Measurements from ENCODE around the gene AUTS2.

AUTS2 gene

DNA sequence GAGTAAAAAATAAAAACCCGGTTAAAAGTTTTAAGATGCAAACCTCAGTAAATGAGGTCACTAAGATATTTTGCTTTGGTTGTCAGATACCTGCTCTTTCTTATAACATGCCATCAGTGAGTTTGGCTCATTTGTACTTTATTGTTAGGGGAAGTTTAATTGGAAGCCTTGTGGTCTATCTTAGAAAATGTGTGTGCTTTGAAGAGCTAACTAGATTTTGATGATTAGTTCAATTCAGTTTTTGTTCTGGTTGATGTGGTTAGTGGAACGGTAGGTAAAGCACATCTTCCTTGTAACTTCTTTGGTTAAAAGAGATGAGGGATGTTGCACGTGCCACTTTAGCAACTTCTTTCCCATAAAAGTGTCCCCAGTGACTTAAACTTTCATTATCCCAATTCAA, 1180.3 kb downstream of the AUTS2 start:
- no peak for DNase-seq

GRCh38 chr7:70779321-70779720, 1181.0 kb downstream of the AUTS2 start:
- no peak for DNase-seq

- no peak for DNase-seq
Measured at GRCh38 chr7:70781922-70782311, 1183.6 kb downstream of the AUTS2 start.

GRCh38 chr7:70782796-70783195, 1184.5 kb downstream of the AUTS2 start:
- peak in 23 of 58 donors; percentile 4 to 68 (median 36) for DNase-seq

DNA sequence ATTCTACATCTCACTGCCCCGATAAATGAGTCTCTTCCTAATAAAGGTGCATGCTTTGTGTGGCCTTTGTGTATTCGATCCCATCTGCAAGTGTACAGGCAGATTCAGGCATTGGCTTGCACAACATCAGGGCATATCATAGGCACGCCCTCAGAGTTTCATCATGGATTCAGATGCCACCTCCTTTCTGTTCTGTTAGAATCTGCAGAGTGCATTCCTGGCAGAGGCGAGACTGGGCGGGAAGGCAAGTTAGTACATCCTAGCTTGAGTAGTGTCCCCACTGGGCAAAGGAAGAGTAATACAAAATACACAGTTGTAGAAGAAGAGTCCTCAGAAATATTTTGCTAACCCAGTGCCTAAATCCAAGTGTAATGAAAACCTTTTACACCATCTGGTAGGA, 1187.2 kb downstream of the AUTS2 start:
- no peak for DNase-seq

DNA sequence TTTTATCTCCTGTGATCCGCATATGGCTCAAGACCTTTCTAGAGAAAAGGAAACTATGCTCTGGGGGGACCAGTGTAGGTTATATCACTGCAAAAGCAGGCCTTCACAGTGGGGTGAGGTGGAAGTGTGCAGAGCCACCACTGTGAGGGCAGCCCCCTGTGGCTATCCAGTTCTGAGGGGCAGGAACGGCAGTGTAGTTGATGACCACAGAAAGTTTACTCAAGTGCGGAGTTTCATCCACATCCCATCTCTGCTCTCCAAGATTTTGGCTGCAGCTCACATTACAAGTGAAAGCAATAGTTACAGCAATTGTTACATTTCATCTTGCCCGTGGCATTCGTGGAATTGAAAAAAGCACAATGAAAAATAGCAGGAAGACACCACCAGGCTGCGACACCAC, 1187.8 kb downstream of the AUTS2 start:
- no peak for DNase-seq

DNA sequence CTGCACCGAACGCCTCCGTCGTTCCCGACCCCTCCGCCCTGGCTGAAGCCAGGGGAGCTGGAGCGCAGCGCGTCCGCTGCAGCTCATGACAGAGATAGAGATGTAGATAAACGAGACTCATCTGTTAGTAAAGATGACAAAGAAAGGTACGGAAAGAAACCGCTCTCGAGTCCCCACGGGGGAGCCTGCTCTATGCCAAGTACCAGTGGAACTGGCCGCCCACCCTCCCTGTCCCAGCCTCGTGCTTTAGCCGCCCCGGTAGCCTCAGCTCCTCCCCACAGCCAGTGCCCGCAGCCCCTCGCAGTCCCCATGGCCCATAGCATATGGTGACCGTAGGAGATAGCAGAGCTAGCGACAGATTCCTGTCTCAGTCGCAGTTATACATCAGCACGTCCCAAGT, 1189.0 kb downstream of the AUTS2 start:
- no peak for DNase-seq

DNA sequence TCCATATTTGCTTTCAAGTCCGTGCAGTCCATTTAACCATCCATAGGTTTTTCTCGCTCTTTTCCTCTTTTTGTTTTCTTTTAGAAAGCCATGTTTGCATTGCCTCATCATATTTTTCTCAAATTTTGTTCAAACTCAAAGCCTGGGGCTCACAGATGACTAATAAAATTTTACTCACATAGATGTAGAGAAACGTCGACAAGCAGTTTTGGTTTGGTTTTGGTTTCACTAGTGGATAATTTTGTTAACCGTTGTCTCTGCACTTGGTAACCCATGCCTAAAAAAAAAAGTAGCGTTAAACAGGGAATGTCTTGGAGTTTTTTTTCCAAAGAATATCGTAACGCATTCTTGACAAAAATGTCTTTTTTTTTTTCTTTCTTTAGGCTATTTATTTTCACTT, 1189.5 kb downstream of the AUTS2 start:
- DNase-seq, result no peak

DNA sequence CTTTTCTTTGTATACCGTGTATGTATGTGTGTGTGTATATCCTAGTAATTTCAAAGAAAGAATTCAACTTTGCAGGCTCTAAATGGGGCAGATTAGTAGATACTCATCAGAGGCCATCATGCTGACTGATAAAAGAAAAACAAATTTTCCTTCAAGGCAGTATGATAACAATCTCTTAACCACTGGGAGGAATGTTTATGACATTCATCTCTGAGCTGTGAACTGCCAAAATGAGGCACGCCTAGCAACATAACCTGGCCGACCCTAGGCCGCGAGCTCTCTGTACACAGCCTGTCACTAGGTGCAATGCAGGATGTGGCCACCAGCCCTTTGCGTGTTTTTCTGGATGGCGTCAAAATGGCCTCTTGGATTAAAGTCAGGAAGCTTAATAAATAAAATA, 1190.0 kb downstream of the AUTS2 start:
- no peak for DNase-seq

GRCh38 chr7:70789481-70790214, 1191.4 kb downstream of the AUTS2 start:
- DNase-seq, result no peak

- no peak for DNase-seq
Measured at GRCh38 chr7:70790215-70791073, 1192.2 kb downstream of the AUTS2 start.

DNA sequence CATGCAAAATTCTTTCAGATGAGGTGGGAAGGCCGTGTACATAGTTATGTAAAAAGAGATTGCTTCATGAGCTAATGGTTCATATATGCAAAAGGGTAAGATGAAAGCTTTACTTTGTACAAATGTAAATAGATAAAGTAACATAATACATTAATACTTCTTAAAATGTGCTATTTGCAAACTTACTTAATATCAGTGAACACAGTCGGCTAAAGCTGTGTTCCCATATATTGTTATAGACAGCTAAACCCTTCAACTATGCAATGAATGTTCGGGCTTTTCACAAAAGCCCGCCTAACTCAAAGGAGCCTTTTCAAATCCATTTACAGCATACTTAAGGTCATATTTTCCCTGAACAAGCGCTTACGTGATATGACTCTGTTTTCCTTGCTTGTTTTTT, 1193.1 kb downstream of the AUTS2 start:
- DNase-seq, result no peak

DNA sequence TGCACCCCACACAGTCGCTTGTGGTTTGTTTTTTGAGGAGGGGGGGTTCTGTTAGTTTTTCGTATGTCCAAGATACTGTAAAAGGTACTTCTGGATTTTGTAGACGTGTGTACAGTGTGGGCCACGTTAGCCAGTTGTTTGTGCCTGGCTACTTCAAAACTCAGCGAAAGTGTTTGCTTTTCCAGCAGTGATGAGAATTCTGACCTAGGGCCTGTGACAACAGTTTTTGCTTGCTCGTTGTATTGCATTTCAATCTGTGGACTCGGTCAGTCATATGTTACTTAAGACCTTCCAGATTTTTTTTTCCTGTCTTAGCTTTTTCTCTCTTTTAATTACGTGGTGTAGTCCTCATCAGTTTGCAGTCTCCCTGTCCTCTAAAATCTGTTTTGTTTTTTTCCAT, 1194.8 kb downstream of the AUTS2 start:
- no peak for DNase-seq

DNA sequence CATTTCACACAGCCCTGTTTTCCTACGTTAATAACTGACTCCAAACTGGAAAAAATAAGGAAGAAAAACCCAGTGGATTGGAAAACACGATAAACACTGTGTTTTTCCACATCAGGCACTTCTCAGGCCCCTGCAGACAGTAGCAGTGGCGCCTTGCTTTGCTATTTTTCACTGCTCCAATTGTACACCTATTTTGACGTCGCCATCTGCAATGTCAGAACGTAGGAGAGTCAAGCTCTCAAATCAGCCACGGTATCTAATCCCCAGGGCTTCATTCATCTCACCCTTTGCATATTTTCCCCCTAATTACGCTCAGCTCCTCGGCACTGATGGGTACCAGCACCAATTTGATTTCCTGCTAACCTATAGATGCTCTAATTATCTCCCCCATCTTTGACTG, 1195.5 kb downstream of the AUTS2 start:
- no peak for DNase-seq

DNA sequence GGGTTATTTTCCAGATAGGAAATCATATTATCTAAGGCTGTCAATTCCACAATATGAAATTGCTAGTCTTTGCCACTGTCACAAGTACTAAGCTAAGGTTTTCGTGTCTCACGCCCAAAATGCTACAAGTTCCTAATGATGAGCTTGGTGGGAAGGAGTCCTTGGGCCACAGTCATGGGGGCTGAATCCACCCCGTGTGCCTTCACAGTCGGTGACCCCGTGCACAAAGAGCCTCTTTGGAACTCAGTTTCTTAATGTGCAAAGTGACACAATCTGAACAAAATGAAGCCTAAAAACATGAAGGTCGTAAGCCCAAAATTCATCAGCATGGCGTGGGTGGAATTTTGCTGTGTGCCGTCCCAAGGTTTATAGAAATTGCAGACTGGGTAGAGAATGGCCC, 1196.7 kb downstream of the AUTS2 start:
- no peak for DNase-seq

GRCh38 chr7:70795948-70796347, 1197.7 kb downstream of the AUTS2 start:
- no peak for DNase-seq

GRCh38 chr7:70797109-70797514, 1198.8 kb downstream of the AUTS2 start:
- DNase-seq, result no peak

DNA sequence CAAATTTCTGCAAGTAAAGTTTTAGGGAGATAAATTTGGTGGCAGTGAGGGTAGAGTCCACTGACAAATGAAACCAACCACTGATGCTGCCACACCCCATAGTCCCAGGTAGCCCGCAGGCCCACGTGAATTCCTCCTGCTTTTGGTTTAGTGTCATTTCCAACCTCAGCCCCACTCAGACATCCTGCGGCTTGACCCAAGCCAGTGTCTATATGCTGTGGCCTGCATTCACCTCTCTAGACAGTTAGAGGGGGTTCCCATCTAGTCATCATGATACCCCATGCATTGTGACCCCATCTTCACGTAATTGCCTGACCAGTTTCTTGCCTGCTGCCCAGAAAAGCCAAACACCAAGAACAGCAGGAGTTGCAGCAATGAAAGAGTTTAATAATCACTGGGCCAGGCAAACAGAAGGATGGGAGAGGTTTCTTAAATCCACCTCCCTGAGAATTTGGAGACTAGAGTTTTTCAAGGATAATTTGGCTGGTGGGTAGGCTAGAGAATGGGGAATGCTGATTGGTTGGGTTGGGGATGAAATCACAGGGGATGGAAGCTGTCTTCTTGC, 1201.6 kb downstream of the AUTS2 start:
- no peak for DNase-seq

- DNase-seq, result no peak
Measured at GRCh38 chr7:70805360-70805759, 1207.1 kb downstream of the AUTS2 start.

GRCh38 chr7:70807650-70808049, 1209.4 kb downstream of the AUTS2 start:
- no peak for DNase-seq

DNA sequence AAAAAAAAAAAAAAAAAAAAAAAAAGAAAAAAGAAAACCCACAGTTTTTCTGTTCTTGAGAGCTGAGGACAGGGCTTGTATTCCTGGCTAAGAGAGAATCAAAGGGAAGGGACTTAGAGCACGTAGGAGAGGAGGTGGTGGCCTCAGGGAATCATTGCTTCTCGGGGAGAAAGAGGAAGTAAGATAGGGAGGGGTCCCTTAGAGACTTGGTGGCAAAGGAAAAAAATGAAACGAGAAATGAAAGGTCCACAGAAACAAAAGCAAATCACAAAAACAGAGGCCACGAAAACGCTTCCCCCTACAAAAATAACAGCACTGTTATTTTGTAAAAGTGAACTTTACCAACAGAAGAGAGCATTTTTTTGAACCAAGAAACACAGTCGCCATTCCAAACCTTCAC, 1210.6 kb downstream of the AUTS2 start:
- no peak for DNase-seq

DNA sequence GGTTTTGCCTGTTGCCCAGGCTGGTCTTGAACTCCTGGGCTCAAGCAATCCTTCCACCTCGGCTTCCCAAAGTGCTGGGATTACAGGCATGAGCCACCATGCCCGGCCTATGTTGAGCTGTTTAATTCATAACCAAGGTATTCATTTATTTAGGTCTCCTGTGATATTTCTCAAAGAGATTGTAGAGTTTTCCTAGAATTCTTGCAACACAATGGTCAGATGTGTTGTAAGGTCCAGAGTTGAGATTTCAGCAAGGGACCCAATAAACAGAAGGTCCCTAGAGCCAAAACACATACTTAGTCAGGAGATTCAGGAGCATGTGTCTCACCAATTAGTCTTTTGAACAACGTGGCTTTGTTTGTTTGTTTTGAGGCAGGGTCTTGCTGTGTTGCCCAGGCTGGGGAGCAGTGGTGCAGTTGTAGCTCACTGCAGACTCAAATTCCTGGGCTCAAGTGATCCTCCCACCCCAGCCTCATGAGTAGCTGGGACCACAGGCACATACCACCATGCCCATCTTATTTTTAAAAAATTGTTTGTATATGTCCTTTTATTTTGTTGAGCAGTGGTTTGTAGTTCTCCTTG, 1212.4 kb downstream of the AUTS2 start:
- no peak for DNase-seq

Measured in anterior cingulate cortex (tissue), 58 donors.